IMR-90 (cell line): ENCODE measurements around the gene SLC9A9. TPM values are rescaled to one million over a fixed set of nuclear protein-coding genes. Genes with fewer than 3 reads are reported as not detected.
"Not testable (repeated sequence)": the region's sequence is repeated elsewhere in the genome, so short reads cannot be mapped to it uniquely, and the experiment has no call there.

Experiments used
- ATAC-seq: fragments of 200-7000 bp; cut with Tn5 transposase; 2 replicates; pipeline ENCODE4 v1.9.1; 2020; ENCODE audit warnings: low read depth, mild to moderate bottlenecking, moderate library complexity
- BruUV-seq: library from RNA; stranded (reverse); fragments of 400-500 nt; replicated peaks from 2 replicates; lab custom pipeline; 2021; lab: Mats Ljungman, UMichigan
- CTCF ChIA-PET: fragments of 300-600 bp; formaldehyde crosslinking; extraction: SDS; loops from one replicate; lab custom pipeline; 2021; ENCODE audit warnings: antibody characterized with exemption; lab: Yijun Ruan, JAX
- POLR2A ChIA-PET: fragments of 300-600 bp; sonication (Branson Sonifier 250); formaldehyde crosslinking; loops from one replicate; lab custom pipeline; 2022; ENCODE audit warnings: antibody characterized with exemption; ENCODE audit not compliant: unreplicated experiment; lab: Charles Lee
- DNase-seq: peaks from one replicate; pipeline ENCODE4 v3.0.0; 2013
- H2AFZ ChIP-seq: replicated peaks from 2 replicates; pipeline ENCODE3; 2013; ENCODE audit warnings: low read length, mild to moderate bottlenecking; ENCODE audit not compliant: poor library complexity
- H2AK5ac ChIP-seq: 2 replicates; pipeline ENCODE4 v1.6.1; 2013; ENCODE audit warnings: low read depth, low read length, inconsistent platforms
- H2AK9ac ChIP-seq: replicated peaks from 2 replicates; pipeline ENCODE3; 2013; ENCODE audit warnings: mild to moderate bottlenecking, low read depth, low read length, moderate library complexity; ENCODE audit not compliant: poor library complexity
- H2BK120ac ChIP-seq: 2 replicates; pipeline ENCODE4 v1.6.1; 2013; ENCODE audit warnings: low read depth, low read length, inconsistent platforms
- H2BK15ac ChIP-seq: 3 replicates; pipeline ENCODE4 v1.6.1; 2013; ENCODE audit warnings: low read depth, low read length, inconsistent platforms
- H2BK20ac ChIP-seq: 2 replicates; pipeline ENCODE4 v1.6.1; 2013; ENCODE audit warnings: low read depth, mild to moderate bottlenecking, inconsistent platforms, low read length, moderate library complexity
- H2BK5ac ChIP-seq: 2 replicates; pipeline ENCODE4 v1.6.1; 2013; ENCODE audit warnings: mild to moderate bottlenecking, low read depth, low read length, inconsistent platforms; ENCODE audit not compliant: poor library complexity, severe bottlenecking
- H3K14ac ChIP-seq: replicated peaks from 2 replicates; pipeline ENCODE4 v1.6.1; 2013; ENCODE audit warnings: low read depth, low read length, inconsistent platforms
- H3K18ac ChIP-seq: 2 replicates; pipeline ENCODE4 v1.6.1; 2013; ENCODE audit warnings: low read depth, low read length, control low read depth
- H3K23ac ChIP-seq: 2 replicates; pipeline ENCODE4 v1.6.1; 2013; ENCODE audit warnings: low read depth, low read length, inconsistent platforms
- H3K27ac ChIP-seq: 2 replicates; pipeline ENCODE4 v1.5.1; 2013; ENCODE audit warnings: mild to moderate bottlenecking, control low read depth, low read length; ENCODE audit not compliant: insufficient read depth
- H3K27me3 ChIP-seq: 2 replicates; pipeline ENCODE4 v1.6.1; 2013; ENCODE audit warnings: low read length; ENCODE audit not compliant: control insufficient read depth, insufficient read depth
- H3K36me3 ChIP-seq: 2 replicates; pipeline ENCODE4 v1.6.1; 2013; ENCODE audit warnings: low read length, mixed read lengths; ENCODE audit not compliant: control insufficient read depth, insufficient read depth
- H3K4ac ChIP-seq: 2 replicates; pipeline ENCODE4 v1.6.1; 2013; ENCODE audit warnings: low read depth, low read length, inconsistent platforms
- H3K4me1 ChIP-seq: 2 replicates; pipeline ENCODE4 v1.6.1; 2013; ENCODE audit warnings: low read length, mixed read lengths; ENCODE audit not compliant: control insufficient read depth, insufficient read depth
- H3K4me2 ChIP-seq: 2 replicates; pipeline ENCODE4 v1.6.1; 2013; ENCODE audit warnings: low read depth, mild to moderate bottlenecking, control low read depth, low read length, moderate library complexity
- H3K4me3 ChIP-seq: 2 replicates; pipeline ENCODE4 v1.5.1; 2013; ENCODE audit warnings: low read depth, mild to moderate bottlenecking, control low read depth, low read length, moderate library complexity; ENCODE audit not compliant: insufficient read depth
- H3K56ac ChIP-seq: 2 replicates; pipeline ENCODE4 v1.6.1; 2013; ENCODE audit warnings: low read length, inconsistent platforms; ENCODE audit not compliant: insufficient read depth; ENCODE audit errors: extremely low read depth
- H3K79me1 ChIP-seq, 2 experiments: 2 replicates each; pipeline ENCODE4 v1.6.1; 2013; ENCODE audit warnings: low read length in 2 of 2, inconsistent platforms in 1 of 2, low read depth in 1 of 2
- H3K9ac ChIP-seq: 2 replicates; pipeline ENCODE4 v1.6.1; 2013; ENCODE audit warnings: low read depth, low read length, control low read depth
- H3K9me1 ChIP-seq: 2 replicates; pipeline ENCODE4 v1.6.1; 2013; ENCODE audit warnings: low read length, inconsistent platforms; ENCODE audit not compliant: insufficient read depth
- H3K9me3 ChIP-seq: 2 replicates; pipeline ENCODE4 v1.6.1; 2013; ENCODE audit warnings: low read length; ENCODE audit not compliant: control insufficient read depth, insufficient read depth
- H4K20me1 ChIP-seq: 2 replicates; pipeline ENCODE4 v1.6.1; 2013; ENCODE audit warnings: low read length, inconsistent platforms; ENCODE audit not compliant: insufficient read depth
- H4K5ac ChIP-seq: 2 replicates; pipeline ENCODE4 v1.6.1; 2013; ENCODE audit warnings: mild to moderate bottlenecking, low read depth, low read length, control low read depth
- H4K8ac ChIP-seq, 2 experiments: 2 replicates each; pipeline ENCODE4 v1.6.1; 2013; ENCODE audit warnings: low read depth in 2 of 2, low read length in 2 of 2, control low read depth in 1 of 2, inconsistent platforms in 1 of 2
- H4K91ac ChIP-seq: 2 replicates; pipeline ENCODE4 v1.6.1; 2013; ENCODE audit warnings: low read depth, low read length, inconsistent platforms; ENCODE audit not compliant: insufficient read depth
- MAFK ChIP-seq: IDR thresholded peaks from 2 replicates; pipeline ENCODE4 v1.6.1; 2012; ENCODE audit warnings: low read depth, low read length, improper control_type of control experiment
- WGBS, 2 experiments: methylation state at CpG; one replicate each; pipeline versions ENCODE4 v1.1.5 to v1.1.7; 2013; ENCODE audit warnings: missing lambda C conversion rate in 2 of 2; ENCODE audit not compliant: insufficient read length in 1 of 2; ENCODE audit errors: extremely low coverage in 2 of 2; 5-methylcytosine and 5-hydroxymethylcytosine counted together
- dilution Hi-C: fragments of 300-500 bp; cut with HindIII; formaldehyde crosslinking; loops from one replicate; pipeline ENCODE4 v1.14.3; 2018; ENCODE audit warnings: low sequenced_read_pairs; ENCODE audit not compliant: unreplicated experiment
- in situ Hi-C: fragments of 300-500 bp; cut with MboI; formaldehyde crosslinking; loops from 3 replicates; pipeline ENCODE4 v1.14.3; 2019; ENCODE audit warnings: low sequenced_read_pairs, inconsistent platforms, mixed read lengths
- intact Hi-C: fragments of 100-400 bp; cut with micrococcal nuclease; formaldehyde crosslinking; loops from 2 replicates; pipeline ENCODE4 v1.10.0; 2022
- polyA plus RNA-seq, 3 experiments: library from polyadenylated mRNA; depleted of rRNA; stranded (reverse); fragments of >200 nt; gene quantifications; 2 replicates each; pipeline ENCODE4 v1.2.3, GENCODE V29; 2012; ENCODE audit warnings: low replicate concordance in 1 of 3
- total RNA-seq: library from RNA; depleted of rRNA; stranded (reverse); fragments of >200 nt; gene quantifications from 2 replicates; pipeline ENCODE4 v1.2.3, GENCODE V29; 2012

SLC9A9 gene
- total and polyA plus RNA-seq, 2 of the 4 experiments (the other 2 are of a cell fraction), result 1.4 to 2.3 TPM

GRCh38 chr3:143521803-143522202, 326.5 kb downstream of the SLC9A9 start:
- Histone ChIP-seq H2AFZ (no peak overlapping the region), H2BK15ac (no peak overlapping the region), H2BK20ac (no peak overlapping the region), H4K8ac (no peak overlapping the region), H2AK5ac (no peak overlapping the region), H3K18ac (no peak overlapping the region), H4K91ac (no peak overlapping the region), H3K36me3 (no peaks in the 10 kb centered on the region), H3K4me1 (no peaks in the 10 kb centered on the region; the same call in 1 of the 2 replicates), H3K27ac (no peak overlapping the region), H3K4me2 (no peak overlapping the region), H3K23ac (no peak overlapping the region), H3K14ac (no peak overlapping the region), H3K9ac (no peak overlapping the region), H3K79me1 (no peaks in the 10 kb centered on the region), H2AK9ac (no peak overlapping the region), H3K56ac (no peak overlapping the region), H3K9me3 (no peaks in the 10 kb centered on the region), H3K27me3 (no peaks in the 10 kb centered on the region), H2BK120ac (no peak overlapping the region), H3K9me1 (peaks cover 4% of the 10 kb centered on the region; the same call in 1 of the 2 replicates), H3K4me3 (no peak overlapping the region), H4K5ac (no peak overlapping the region), H4K20me1 (no peaks in the 10 kb centered on the region), H3K4ac (no peak overlapping the region), H2BK5ac (no peak overlapping the region)
- ATAC-seq (no peak), DNase-seq (no peak)
- WGBS, 2 experiments, result no CpG with 5 or more reads among the region's 2 CpGs
- TF ChIP-seq MAFK, result no peak
- CTCF ChIA-PET, result no interaction called here
- BruUV-seq, result no TSS peak
- intact Hi-C loops (no loop called here), dilution Hi-C loops (no loop called here), in situ Hi-C loops (no loop called here)
- POLR2A ChIA-PET, result no interaction called here

GRCh38 chr3:143517131-143517530, 331.1 kb downstream of the SLC9A9 start:
- intact Hi-C loops, H4K8ac ChIP-seq, DNase-seq, H4K91ac ChIP-seq, H3K9ac ChIP-seq, H3K27ac ChIP-seq, H3K4me3 ChIP-seq, ATAC-seq, H2AK5ac ChIP-seq, H3K4me2 ChIP-seq, H3K79me1 ChIP-seq, H3K4me1 ChIP-seq, in situ Hi-C loops, CTCF ChIA-PET, H3K9me3 ChIP-seq, H3K27me3 ChIP-seq, H2BK120ac ChIP-seq, H3K9me1 ChIP-seq, dilution Hi-C loops, H3K4ac ChIP-seq, H3K56ac ChIP-seq, H3K18ac ChIP-seq, BruUV-seq, H3K36me3 ChIP-seq, H4K20me1 ChIP-seq, H3K14ac ChIP-seq, H2AFZ ChIP-seq, H3K23ac ChIP-seq, H4K5ac ChIP-seq, H2BK20ac ChIP-seq, H2BK5ac ChIP-seq, H2BK15ac ChIP-seq, POLR2A ChIA-PET, H2AK9ac ChIP-seq: not testable (repeated sequence)
- WGBS, 2 experiments, result 90% methylated on average over 5 of the region's 8 CpGs; no CpG with 5 or more reads in 1 of the 2 experiments
